Activated CD4-positive, alpha-beta T cell treated with anti-CD3 and anti-CD28 coated beads, Interleukin-10, Interleukin-2, amounts not matched to agents 100 ng/mL and 50 ng/mL, durations not matched to agents 16 hours and 8 hours (primary cell): ENCODE results near the gene HSPA12B.
A peak's percentile ranks its signal among the peaks of the same experiment; 100 is the strongest.

Experiments used
- DNase-seq: peaks from one replicate; pipeline ENCODE4 v3.0.0-alpha.2; 2020

HSPA12B gene

DNA sequence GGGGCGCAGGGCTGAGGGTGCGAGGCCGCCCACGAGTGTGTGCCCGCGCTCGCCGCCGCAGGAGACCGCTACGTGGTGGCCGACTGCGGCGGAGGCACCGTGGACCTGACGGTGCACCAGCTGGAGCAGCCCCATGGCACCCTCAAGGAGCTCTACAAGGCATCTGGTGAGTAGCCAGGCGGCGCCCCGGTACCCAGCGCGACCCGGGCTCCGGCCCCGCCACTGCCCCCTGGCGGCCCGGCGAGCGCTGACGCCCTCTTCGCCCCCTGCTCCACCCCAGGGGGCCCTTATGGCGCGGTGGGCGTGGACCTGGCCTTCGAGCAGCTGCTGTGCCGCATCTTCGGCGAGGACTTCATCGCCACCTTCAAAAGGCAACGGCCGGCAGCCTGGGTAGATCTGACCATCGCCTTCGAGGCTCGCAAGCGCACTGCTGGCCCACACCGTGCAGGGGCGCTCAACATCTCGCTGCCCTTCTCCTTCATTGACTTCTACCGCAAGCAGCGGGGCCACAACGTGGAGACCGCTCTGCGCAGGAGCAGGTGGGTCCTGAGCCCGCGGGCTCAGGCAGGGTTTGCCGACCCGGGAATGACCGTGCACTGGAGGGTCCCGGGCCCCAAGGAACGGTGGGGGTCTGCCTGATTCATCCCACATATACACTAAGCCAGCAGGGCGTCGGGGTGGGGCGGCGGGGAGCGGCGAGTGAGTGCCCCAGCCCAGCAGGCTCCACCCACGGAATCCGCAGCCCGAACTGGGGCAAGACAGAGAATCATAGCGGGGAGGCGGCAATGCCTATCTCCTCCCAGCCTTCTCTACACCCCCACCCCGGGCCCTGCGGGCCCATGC, 17.4 kb downstream of the HSPA12B start:
- peak; percentile 55 for DNase-seq

DNA sequence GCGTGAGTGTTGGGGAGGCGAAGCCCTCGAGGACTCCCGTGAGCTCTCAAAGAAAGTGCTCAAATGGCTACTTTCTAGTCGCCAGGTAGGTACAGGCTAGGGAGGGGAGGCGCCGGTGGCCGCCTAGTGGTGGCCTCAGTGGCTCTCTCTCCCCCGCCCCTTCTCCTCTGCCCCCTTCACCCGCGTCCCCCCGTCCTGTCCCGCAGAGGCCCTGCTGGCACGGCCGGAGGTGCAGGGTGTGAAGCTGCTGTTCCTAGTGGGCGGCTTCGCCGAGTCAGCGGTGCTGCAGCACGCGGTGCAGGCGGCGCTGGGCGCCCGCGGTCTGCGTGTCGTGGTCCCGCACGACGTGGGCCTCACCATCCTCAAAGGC, 18.8 kb downstream of the HSPA12B start:
- no peak for DNase-seq

DNA sequence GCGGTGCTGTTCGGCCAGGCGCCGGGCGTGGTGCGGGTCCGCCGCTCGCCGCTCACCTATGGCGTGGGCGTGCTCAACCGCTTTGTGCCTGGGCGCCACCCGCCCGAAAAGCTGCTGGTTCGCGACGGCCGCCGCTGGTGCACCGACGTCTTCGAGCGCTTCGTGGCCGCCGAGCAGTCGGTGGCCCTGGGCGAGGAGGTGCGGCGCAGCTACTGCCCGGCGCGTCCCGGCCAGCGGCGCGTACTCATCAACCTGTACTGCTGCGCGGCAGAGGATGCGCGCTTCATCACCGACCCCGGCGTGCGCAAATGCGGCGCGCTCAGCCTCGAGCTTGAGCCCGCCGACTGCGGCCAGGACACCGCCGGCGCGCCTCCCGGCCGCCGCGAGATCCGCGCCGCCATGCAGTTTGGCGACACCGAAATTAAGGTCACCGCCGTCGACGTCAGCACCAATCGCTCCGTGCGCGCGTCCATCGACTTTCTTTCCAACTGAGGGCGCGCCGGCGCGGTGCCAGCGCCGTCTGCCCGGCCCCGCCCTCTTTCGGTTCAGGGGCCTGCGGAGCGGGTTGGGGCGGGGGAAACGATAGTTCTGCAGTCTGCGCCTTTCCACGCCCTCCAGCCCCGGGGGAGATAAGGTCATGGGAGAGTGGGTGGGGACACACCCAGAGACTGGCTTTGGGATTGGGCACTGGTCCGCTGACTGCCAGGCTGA, 19.3 kb downstream of the HSPA12B start:
- peak; percentile 52 for DNase-seq

DNA sequence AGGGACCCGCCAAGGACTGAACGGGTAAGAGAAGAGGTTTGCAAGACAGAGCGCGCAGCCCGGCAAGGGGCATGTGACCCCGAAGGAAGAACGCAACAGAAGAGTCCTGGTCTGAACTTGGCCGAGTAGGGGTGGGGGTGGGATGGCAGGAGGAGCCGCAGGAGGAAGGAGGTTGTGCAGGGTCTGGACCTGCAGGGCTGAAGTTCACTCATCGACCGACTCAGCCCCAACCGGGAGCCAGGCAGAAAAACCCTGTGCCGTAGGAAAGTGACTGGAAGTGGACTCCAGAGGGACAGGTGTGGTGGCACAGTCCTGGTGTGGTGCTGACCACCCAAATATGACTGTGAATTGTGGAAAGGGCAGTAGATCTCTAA, 19.9 kb downstream of the HSPA12B start:
- no peak for DNase-seq

DNA sequence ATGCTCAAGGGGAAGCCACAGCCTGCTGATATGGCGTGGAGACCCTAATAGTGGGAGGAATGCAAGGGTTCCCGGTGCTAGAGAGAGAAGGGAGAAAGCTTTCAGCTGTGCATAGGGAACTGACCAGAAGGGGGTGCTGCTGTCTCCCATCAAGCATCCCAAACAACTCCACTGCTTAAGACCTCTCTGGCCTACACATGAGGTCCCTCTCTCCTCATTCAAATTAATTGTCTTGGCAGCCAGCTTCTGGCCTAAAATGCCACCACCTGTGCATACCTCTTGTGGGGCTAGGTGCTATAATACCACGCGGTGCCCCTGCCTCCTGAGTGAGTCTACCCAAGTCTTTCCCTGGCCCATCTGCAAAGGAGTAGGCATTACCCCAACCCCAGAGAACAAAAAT, 20.6 kb downstream of the HSPA12B start:
- DNase-seq: peak; percentile 61

DNA sequence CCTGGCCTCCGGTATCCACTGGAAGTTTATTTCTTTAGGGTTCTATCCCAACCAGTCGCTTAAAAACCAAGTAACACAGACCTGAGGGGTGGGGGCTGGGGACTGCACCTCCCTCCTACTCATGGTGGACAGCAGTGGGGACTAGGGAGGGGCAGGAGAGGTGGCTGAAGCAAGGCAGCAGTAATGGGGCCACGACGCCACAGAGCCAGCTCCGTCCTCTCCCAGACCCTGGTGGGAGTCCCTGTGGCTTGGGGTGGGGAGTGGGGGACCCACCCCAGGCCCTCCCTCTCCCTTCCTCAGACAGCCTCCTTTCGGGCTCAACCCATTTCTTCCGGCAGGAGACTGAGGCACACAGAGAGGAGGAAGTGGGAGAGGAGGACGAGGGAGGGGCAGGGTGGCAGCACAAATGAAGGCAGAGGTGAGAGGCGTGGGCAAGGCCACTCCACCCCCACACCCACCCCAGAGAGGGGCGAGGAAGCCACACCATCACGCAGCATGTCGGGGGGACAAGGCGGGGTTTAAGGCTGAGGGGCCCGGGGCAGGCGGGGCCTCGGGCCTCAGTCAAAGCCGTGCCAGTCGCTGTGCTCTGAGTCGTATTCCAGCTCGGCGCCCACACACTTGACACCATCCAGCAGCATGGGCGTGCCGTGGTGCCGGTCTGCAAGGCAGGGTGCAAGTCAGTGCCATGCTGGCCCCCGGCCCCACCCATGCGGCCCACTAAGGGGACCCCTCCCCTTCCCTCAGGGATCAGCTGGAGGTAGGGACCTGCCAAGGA, 21.2 kb downstream of the HSPA12B start:
- no peak for DNase-seq

DNA sequence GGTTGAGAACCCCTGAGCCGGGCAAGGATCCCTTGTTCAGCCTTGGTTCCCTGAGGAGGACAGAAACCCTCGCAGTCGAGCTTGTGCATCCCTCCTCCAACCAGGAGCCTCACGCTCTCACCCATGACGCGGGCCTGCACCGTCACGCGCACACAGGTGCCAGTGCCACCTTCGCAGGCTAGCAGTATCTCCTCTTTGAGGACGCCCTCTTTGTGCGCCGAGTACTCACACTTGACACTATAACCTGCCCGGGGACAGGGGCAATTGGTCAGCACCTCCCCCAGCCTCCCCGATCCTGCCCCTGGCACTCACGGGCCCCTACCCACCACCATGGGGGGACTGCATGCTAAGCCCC, 21.8 kb downstream of the HSPA12B start:
- no peak for DNase-seq

DNA sequence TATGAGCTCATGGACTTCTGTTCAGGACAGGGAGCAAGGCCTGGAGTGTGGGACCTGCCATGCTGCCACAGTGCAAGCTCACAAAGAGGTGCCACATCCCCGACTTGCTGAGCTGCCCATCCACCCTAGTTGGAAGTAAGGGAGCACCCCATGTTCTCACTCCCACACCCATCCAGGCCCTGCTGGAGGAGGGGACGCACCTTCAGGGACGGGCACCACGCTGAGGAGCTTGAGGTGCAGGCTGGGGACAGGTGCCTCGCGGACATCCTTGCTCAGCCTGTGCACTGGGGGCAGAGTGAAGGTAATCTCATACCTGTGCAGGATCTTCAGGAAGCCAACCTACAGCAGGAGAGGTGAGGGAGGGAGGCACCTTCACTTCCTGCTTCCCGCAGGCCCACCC, 22.8 kb downstream of the HSPA12B start:
- DNase-seq: no peak

DNA sequence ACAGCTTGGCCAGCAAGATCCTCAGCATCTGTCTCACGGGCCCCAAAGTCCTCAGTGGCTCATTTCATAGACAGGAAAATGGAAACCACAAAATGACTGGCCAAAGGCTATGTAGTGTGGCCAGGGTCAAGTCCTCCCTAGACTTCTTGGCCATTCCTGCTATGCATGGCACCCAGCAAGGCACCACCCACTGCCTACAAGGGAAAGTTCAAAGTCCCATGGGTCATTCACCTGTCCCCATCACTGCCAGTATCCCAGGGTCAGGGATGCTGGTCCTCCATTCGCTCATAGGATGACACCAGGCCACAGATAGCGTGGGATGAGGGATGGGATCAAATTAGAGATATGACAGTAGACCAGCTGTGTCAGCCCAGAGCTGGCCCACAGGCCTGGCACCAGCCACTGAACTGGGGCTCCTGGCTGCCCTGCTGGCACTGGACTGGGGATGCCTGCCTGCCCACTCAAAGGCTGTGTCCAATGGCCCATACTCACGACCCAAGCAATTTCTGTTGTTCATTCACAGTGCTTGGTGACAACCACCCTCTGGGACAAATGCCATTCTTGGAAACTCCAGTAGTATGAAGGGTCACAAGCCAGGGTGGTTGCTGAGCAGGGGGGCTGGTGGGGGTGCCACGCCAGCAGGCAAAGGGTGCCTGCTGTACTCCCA, 23.5 kb downstream of the HSPA12B start:
- no peak for DNase-seq

DNA sequence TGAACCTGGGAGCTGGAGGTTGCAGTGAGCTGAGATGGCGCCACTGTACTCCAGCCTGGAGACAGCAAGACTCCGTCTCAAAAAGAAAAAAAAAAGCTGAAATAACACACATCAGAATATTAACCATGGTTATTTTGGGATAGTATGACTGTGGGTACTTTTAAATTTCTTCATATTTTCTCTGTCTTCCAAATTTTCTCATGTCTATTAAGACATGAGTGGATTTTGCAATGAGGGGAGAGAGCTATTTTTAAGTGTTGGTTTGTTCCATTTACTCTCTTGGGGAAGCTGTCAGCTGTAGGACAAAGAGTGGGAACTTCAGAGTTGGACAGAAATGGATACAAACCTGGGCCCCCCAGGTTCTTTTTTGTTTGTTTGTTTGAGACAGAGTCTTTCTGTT, 24.8 kb downstream of the HSPA12B start:
- DNase-seq: no peak

DNA sequence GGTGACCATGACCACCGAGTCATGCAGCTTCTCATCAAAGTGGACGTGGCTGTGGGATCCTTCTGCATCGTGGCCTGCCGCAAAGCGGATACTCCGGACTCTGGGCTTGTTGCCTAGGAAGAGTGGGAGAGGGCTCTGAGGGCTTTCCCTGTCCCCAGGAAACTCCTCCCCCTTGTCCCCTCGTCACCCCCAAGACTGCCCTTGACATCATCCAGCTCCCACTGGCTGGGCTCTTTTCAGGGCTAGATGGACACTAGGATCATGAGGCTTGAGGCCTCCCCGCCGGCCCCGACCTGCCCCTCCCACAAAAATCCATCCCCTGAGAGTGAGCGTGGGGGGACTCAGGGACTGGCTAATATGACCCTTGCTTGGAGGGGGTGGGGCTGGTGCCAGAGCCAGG, 26.1 kb downstream of the HSPA12B start:
- DNase-seq: no peak

DNA sequence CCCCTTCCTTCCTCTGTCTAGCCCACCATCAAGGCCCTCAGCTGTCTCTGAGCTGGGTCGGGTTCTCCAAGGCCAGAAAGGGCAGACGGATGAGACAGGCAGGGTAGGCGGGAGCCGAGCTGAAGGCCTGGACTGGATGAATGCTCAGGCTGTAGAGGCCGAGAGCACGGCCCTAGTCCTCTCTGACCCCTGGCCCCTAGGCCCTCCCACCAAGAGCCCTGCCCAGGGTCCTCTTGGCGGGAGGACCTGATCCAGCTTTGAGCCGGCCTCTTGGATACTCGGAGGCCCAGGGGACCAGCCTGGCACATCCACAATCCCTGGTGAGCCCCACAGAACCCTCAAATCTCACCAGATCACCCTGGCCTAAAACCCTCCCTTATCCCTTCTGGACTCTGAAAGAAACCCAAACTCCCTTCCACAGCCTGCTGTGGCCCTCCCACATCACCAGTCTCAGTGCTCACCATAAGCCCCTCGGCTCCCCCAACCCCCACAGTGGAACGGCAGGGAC, 26.9 kb downstream of the HSPA12B start:
- no peak for DNase-seq

DNA sequence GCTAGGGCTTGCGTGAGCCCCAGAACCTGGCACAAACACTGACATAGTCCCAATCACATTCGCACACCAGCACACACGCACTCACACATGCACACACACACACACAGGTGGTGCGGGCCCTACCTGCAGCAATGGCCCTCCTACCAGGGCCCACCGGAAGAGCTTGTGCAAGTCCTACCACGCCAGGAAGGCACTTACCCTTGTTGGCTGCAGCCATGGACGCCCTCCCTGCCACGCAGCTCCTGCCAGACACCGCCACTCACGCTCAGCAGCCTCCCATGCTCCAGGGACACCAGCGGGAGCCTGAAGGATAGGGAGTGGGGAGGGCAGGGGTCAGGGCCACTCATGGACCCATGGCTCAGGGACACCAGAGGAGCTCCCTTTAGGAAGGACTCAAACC, 27.4 kb downstream of the HSPA12B start:
- no peak for DNase-seq

DNA sequence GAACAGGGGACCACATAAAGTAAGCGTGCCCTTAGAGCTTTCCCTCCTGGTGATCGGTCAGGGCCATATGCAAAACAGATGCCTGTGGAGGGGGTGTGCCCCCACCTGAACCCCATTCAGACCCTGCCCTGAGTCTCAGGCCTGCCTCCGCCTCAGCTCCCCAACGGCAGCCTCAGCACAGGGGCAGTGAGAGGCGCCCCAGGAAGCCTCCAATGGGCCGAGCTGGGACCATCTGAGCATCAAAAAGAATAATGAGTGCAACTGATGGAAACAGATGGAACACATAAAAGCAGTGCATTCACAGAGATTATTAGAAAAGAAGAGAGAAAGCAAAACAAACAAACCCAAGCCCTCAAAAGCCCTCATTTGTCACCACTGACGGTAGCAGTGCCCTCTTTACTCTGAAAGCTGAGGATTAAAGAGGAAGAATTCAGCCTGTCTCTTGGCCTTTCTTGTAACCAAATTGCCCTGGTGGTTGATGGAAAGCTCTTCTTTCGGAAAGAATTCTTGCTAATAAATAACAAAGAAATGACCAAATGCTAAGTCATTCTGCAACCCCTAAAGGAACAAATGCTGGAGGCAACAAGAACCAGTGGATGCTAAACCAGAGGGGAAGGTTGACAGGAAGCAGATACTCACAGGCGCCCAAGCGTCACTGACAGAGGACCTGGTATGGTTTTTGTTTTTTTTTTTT, 28.3 kb downstream of the HSPA12B start:
- DNase-seq: no peak

DNA sequence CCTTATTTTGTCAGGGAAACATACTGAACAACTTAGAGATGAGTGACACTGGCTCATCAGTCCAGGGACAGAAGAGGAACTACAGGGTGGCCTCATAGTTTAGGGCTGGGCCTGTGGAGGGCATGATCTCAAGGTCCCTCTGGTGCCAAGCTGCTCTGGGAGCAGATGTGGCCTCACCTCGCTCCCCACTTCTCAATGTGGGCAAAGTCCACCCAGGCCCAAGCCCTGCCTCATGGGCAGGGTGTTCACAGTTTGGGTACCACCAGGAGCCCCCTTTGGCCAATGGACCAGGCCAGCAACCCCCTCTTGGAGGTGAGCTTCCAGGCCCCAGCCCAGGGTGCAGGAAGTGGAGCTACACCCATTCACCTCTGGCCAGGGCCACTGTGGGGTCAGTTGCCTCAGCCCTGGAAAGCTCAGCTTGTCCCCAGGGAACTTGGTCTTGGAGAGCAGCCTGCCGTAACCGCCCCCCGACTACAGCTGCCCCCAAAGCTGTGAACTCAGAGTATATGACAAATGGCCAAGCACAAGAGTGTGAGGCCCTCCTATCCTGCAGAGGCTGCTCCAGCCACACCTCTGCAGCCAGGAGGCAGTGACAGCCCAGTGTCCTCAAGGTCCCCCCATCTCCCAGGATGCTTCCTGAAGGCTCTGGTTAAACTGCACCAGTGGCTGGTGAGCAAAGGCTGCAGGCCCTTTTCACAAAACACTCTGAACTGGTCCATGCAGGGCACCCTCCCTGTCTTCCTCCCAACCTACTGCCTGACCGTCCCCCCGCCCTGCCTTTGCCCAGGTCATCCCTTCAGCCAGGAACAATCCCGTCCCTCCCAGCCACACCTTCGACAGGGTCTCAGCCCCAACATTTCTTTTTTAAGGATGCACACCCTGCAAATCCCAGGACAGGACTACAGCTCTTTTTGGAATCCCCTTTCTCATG, 31.5 kb downstream of the HSPA12B start:
- DNase-seq: no peak

DNA sequence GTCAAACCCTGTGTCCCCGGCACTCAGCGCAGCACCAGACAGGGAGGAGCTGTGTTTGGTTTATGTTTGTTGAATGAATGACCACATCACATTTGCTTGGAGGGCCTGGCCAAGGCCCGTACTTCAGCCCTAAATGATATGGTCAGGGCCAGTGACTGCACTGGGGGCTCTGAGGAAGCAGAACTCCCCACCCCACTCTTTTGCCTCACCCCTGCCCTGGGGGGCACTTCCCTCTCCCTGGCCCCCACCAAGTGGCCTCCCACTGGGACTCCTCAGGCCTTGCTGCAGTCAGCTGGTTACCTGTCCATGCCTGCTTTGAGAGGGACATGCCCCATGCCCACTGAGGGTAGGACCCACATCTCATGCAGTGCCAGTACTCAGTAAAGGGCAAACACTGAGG, 32.2 kb downstream of the HSPA12B start:
- DNase-seq: no peak

DNA sequence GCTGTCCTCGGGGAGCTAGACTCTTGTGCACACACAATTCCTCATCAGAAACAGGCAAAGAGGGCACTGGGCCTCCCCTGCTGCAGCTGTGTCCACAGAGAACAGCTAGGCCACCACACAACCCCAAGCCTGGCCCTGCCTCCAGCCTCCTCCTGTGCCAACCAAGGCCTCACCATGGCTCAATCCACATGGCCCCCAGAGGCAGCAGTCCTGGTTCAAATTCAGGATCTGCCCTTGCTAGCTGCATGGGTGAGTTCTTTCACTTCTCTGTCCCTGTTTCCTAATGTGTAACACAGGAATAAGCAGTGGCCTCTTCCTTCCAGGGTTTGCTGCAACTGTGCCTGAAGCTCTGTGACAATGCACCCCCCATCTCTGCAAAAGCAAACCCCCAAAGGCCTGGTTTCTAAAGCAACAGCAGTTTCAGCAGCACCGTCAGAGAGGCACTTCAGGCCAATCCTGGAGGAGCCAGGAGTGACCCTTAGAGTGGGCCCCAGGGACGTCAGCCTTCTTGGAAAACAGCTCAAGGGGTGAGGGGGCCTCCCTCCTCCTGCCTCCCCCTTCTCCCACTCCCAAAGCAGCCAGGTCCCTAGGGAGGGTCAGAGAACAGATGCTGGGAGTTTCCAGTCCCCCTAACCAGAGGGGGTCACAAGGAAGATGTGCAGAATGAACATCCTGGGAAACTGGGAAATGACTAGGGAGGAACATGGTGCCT, 32.8 kb downstream of the HSPA12B start:
- DNase-seq: no peak

DNA sequence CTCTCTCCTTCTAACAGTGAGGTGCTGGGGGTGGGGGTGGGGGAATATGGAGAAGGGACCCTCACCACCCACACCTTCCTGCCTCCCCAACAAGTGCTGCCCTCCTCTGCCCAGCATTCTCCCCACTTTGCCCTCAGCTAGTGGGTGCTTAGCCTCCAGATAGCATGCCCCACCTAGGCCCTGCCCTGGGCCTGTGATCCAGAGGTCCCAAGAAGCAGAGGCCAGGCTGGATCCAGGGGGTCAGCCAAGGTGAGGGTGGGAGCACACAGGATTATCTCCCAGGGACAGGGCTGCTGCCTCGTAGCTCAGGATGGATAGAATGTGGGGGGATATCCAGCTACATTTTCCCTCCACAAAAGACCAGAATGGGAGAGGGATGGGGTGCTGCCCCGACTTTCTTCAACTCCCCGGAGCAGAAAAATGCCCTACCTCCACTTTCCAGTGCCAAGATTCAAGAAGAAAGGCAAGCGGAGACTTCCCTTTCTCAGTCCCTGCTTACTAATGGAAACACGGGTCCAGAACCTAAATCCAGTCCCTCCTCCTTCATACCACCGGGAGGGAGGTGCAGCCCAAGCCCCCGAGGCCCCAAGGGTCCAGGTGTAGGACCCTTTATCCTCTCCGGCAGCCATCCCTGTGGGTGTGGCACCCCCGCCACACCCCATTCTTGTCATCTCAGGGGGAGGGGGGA, 34.1 kb downstream of the HSPA12B start:
- DNase-seq: no peak

DNA sequence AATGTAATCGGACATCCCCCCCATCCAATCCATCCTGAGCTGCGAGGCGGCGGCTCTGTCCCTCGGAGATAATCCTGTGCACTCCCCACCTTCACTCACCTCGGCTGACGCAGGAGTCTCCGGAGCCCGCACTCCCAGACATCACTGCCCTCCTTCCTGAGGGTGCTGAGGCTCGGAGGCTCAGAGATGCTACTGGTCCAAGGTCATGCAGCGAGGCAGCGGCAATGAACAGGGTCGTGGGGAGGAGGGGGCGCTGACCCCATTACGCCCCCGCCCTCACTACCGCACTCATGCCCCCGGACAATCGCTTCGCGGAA, 34.6 kb downstream of the HSPA12B start:
- DNase-seq: no peak
